Thoracic aorta (tissue), 2 donors: ENCODE results near the gene PLAA. TPM values are rescaled to one million over a fixed set of nuclear protein-coding genes. Genes with fewer than 3 reads are reported as not detected.

Experiments used
- ATAC-seq: fragments of 150-250 bp; one replicate; pipeline ENCODE4 v1.8.0; 2017; ENCODE audit warnings: low read depth; ENCODE audit not compliant: insufficient number of reproducible peaks, low FRiP score
- DNase-seq: peaks from one replicate; pipeline ENCODE4 v3.0.0-alpha.2; 2020; ENCODE audit warnings: low spot score
- H3K27ac ChIP-seq, 2 donors: fragments of 200-600 bp; sonication (generic); 1 replicate in 1 of 2; 2 replicates in 1 of 2; pipeline ENCODE4 v1.5.1; 2016; ENCODE audit warnings: mild to moderate bottlenecking in 2 of 2, moderate library complexity in 2 of 2
- H3K27me3 ChIP-seq: fragments of 200-600 bp; sonication (generic); replicated peaks from 2 replicates; pipeline ENCODE4 v1.6.0; 2016; ENCODE audit warnings: mild to moderate bottlenecking; ENCODE audit not compliant: insufficient read depth
- H3K36me3 ChIP-seq: fragments of 200-600 bp; sonication (generic); one replicate; pipeline ENCODE4 v1.5.1; 2016
- H3K4me1 ChIP-seq, 2 donors: fragments of 200-600 bp; sonication (generic); 1 replicate in 1 of 2; 2 replicates in 1 of 2; pipeline versions ENCODE4 v1.5.1 to v1.6.0; 2016; ENCODE audit warnings: low read depth in 2 of 2, mild to moderate bottlenecking in 1 of 2; ENCODE audit not compliant: control insufficient read depth in 1 of 2
- H3K4me3 ChIP-seq: fragments of 200-600 bp; sonication (generic); 2 replicates; pipeline ENCODE4 v1.5.1; 2016; ENCODE audit warnings: mild to moderate bottlenecking
- H3K9me3 ChIP-seq: fragments of 200-600 bp; sonication (generic); 2 replicates; pipeline ENCODE4 v1.5.1; 2016
- CTCF ChIP-seq: fragments of 200-600 bp; sonication (generic); IDR thresholded peaks from one replicate; pipeline ENCODE4 v1.5.1; 2019; ENCODE audit warnings: antibody characterized with exemption
- total RNA-seq, 2 donors: library from RNA; depleted of rRNA; stranded (reverse); fragments of >200 nt; gene quantifications; one replicate each; pipeline versions ENCODE4 v1.1.0 to v1.2.3, GENCODE V29; 2016

The PLAA gene
- total RNA-seq, 2 donors from 2014 or later: 33.2 to 34.1 TPM

GRCh38 chr9:26856413-26857032 is 90.5 kb downstream of the PLAA start:
- H3K4me3 ChIP-seq: no peak overlapping the region
- H3K36me3 ChIP-seq: peaks cover 16% of the 10 kb centered on the region
- H3K4me1 ChIP-seq: no peaks in the 10 kb centered on the region
- no peak for ATAC-seq
- no peak for TF ChIP-seq CTCF
- no peak for DNase-seq
- no peaks in the 10 kb centered on the region for H3K9me3 ChIP-seq
- H3K27ac ChIP-seq: no peak overlapping the region
- H3K27me3 ChIP-seq: no peaks in the 10 kb centered on the region

Other genes with a start within 250 kb of the PLAA start
- gene CAAP1, start 54.4 kb downstream of the PLAA start, total RNA-seq: 10 to 100 TPM; 19.0 to 20.4 TPM
- 10 to 100 TPM; 12.5 to 41.4 TPM for gene IFT74, start 9.2 kb upstream of the PLAA start, total RNA-seq
- gene LRRC19, start 58.4 kb upstream of the PLAA start, total RNA-seq: not detected
- 10 to 100 TPM in 1 of 2 donors, 1 to 10 TPM in 1; 8.4 to 14.9 TPM for gene TEK, start 162.0 kb upstream of the PLAA start, total RNA-seq